Myocyte (in vitro differentiated cells): Measurements from ENCODE around the gene CPT1A. TPM values are rescaled to one million over a fixed set of nuclear protein-coding genes. Genes with fewer than 3 reads are reported as not detected.

Experiments used
- DNase-seq: peaks from one replicate; pipeline ENCODE4 v3.0.0-alpha.2; 2012; ENCODE audit warnings: low read depth
- total RNA-seq: library from RNA; depleted of rRNA; stranded (reverse); fragments of >200 nt; gene quantifications from 2 replicates; pipeline ENCODE4 v1.2.3, GENCODE V29; 2014

CPT1A gene
- total RNA-seq, 1 donor from 2014 or later, result 2.8 TPM

- DNase-seq, result peak; percentile 27
Observed at GRCh38 chr11:68832476-68833181, 9.1 kb downstream of the CPT1A start.

- no peak for DNase-seq
Observed at GRCh38 chr11:68831124-68831523, 10.6 kb downstream of the CPT1A start.

- no peak for DNase-seq
Observed at GRCh38 chr11:68829581-68829980, 12.1 kb downstream of the CPT1A start.

- no peak for DNase-seq
Observed at GRCh38 chr11:68828957-68829356, 12.8 kb downstream of the CPT1A start.

GRCh38 chr11:68828155-68828931 lies 13.4 kb downstream of the CPT1A start:
- DNase-seq, result no peak

GRCh38 chr11:68827733-68828132 lies 14.0 kb downstream of the CPT1A start:
- no peak for DNase-seq

- DNase-seq, result no peak
Observed at GRCh38 chr11:68826726-68827125, 15.0 kb downstream of the CPT1A start.

- no peak for DNase-seq
Observed at GRCh38 chr11:68825571-68825970, 16.1 kb downstream of the CPT1A start.

GRCh38 chr11:68822546-68822945 lies 19.2 kb downstream of the CPT1A start:
- DNase-seq, result no peak

GRCh38 chr11:68821670-68822069 lies 20.0 kb downstream of the CPT1A start:
- DNase-seq, result no peak

GRCh38 chr11:68819362-68819761 lies 22.4 kb downstream of the CPT1A start:
- no peak for DNase-seq

GRCh38 chr11:68818181-68818580 lies 23.5 kb downstream of the CPT1A start:
- no peak for DNase-seq

- no peak for DNase-seq
Observed at GRCh38 chr11:68817554-68817953, 24.2 kb downstream of the CPT1A start.

- DNase-seq, result no peak
Observed at GRCh38 chr11:68816917-68817419, 24.7 kb downstream of the CPT1A start.

- DNase-seq, result no peak
Observed at GRCh38 chr11:68816251-68816776, 25.4 kb downstream of the CPT1A start.

- DNase-seq, result no peak
Observed at GRCh38 chr11:68813773-68814172, 27.9 kb downstream of the CPT1A start.

GRCh38 chr11:68812526-68812925 lies 29.2 kb downstream of the CPT1A start:
- no peak for DNase-seq

- peak; percentile 74 for DNase-seq
Observed at GRCh38 chr11:68810164-68810563, 31.6 kb downstream of the CPT1A start.

- DNase-seq, result no peak
Observed at GRCh38 chr11:68809506-68809905, 32.2 kb downstream of the CPT1A start.

GRCh38 chr11:68808787-68809186 lies 32.9 kb downstream of the CPT1A start:
- no peak for DNase-seq

- DNase-seq, result peak; percentile 15
Observed at GRCh38 chr11:68806931-68807844, 34.5 kb downstream of the CPT1A start.
